Loucy (cell line): Measurements from ENCODE around the gene ZNF292.

Source experiments
- H2AFZ ChIP-seq: fragments of 200-600 bp; sonication (generic); 2 replicates; pipeline ENCODE4 v1.6.0; 2016; ENCODE audit warnings: antibody characterized with exemption, mild to moderate bottlenecking, low read length, moderate library complexity
- H3F3A ChIP-seq: fragments of 200-600 bp; 2 replicates; pipeline ENCODE4 v1.6.0; 2016; ENCODE audit warnings: antibody characterized with exemption, low read depth, mild to moderate bottlenecking
- H3K27me3 ChIP-seq: fragments of 200-600 bp; sonication (generic); 2 replicates; pipeline ENCODE4 v1.6.1; 2014; ENCODE audit warnings: low read length, mild to moderate bottlenecking; ENCODE audit not compliant: insufficient read depth, poor library complexity, severe bottlenecking
- H3K36me3 ChIP-seq: fragments of 200-600 bp; sonication (generic); 2 replicates; pipeline ENCODE4 v1.6.1; 2016; ENCODE audit warnings: low read length; ENCODE audit not compliant: insufficient read depth
- H3K4me1 ChIP-seq: fragments of 200-600 bp; sonication (generic); 2 replicates; pipeline ENCODE4 v1.5.1; 2014; ENCODE audit warnings: low read length, mild to moderate bottlenecking; ENCODE audit not compliant: insufficient read depth, poor library complexity, severe bottlenecking
- H3K4me2 ChIP-seq: fragments of 200-600 bp; sonication (generic); 2 replicates; pipeline ENCODE4 v1.6.0; 2014; ENCODE audit warnings: antibody characterized with exemption, low read length, low read depth, mild to moderate bottlenecking; ENCODE audit not compliant: poor library complexity, severe bottlenecking
- H3K4me3 ChIP-seq: fragments of 200-600 bp; sonication (generic); 2 replicates; pipeline ENCODE4 v1.5.1; 2014; ENCODE audit warnings: low read length, mild to moderate bottlenecking, mixed read lengths; ENCODE audit not compliant: poor library complexity, severe bottlenecking
- H3K79me2 ChIP-seq: fragments of 200-600 bp; sonication (generic); 2 replicates; pipeline ENCODE4 v1.6.1; 2014; ENCODE audit warnings: low read length; ENCODE audit not compliant: insufficient read depth
- H3K9ac ChIP-seq: fragments of 200-600 bp; sonication (generic); 2 replicates; pipeline ENCODE4 v1.6.0; 2014; ENCODE audit warnings: mild to moderate bottlenecking, low read depth, low read length, moderate library complexity; ENCODE audit not compliant: poor library complexity, severe bottlenecking
- H3K9me2 ChIP-seq: fragments of 200-600 bp; sonication (generic); replicated peaks from 2 replicates; pipeline ENCODE4 v1.6.1; 2016; ENCODE audit warnings: low read depth, low read length, mixed read lengths
- H3K9me3 ChIP-seq: fragments of 200-600 bp; sonication (generic); 2 replicates; pipeline ENCODE4 v1.6.1; 2014; ENCODE audit warnings: mild to moderate bottlenecking, antibody characterized with exemption, low read length, low read depth; ENCODE audit not compliant: insufficient read depth
- H4K20me1 ChIP-seq: fragments of 200-600 bp; sonication (generic); 2 replicates; pipeline ENCODE4 v1.6.0; 2014; ENCODE audit warnings: antibody characterized with exemption, low read length, mild to moderate bottlenecking; ENCODE audit not compliant: insufficient read depth, poor library complexity, severe bottlenecking
- EZH2phosphoT487 ChIP-seq: fragments of 200-600 bp; IDR thresholded peaks from 2 replicates; pipeline ENCODE4 v1.6.1; 2018; ENCODE audit warnings: antibody characterized with exemption, mild to moderate bottlenecking, moderate library complexity, borderline replicate concordance
- TF ChIP-seq, protein P1 (sequence below): fragments of 200-600 bp; sonication (generic); conservative IDR thresholded peaks from 2 replicates; pipeline ENCODE4 v1.5.1; 2014; ENCODE audit warnings: mild to moderate bottlenecking, antibody characterized with exemption, low read length

ZNF292 gene

DNA sequence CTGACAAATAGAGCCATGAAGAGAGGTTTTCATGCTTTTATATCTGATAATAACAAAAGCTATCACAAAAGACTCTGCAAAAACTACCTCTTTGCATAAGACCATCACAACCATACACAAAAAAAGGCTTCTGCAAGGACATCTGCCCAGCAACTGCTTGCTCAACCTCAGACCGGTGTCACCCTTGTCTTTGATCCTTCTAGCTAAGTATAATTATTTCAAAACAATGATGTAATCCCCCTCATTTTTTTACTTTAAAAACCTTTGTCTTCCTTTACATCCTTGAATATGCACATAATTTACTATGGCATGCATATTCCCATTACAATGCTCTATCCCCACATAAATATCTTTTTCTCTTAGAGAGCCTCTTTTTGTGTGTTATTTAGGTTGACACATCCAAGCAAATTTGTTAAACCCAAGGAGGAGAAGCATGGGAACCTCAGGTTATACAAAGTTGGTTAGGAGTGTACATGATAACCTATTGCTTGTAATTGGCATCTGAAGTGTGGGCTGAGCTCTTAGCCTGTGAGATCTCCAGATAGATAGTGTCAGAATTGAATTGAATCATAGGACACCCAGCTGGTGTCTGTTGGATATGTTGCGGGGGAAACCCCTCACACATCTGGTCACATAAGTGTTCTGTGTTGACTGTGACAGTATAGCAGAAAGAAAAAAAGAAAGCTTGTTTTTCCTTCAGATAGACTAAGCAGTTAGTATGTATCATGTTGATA is 39.8 kb upstream of the ZNF292 start:
- Histone ChIP-seq H3F3A (no peaks in the 10 kb centered on the region), H3K27me3 (no peaks in the 10 kb centered on the region), H3K4me1 (no peaks in the 10 kb centered on the region), H3K9me2 (no peaks in the 10 kb centered on the region), H4K20me1 (no peaks in the 10 kb centered on the region), H3K4me2 (no peak overlapping the region), H3K79me2 (no peaks in the 10 kb centered on the region), H3K4me3 (no peak overlapping the region), H3K9me3 (no peaks in the 10 kb centered on the region), H3K9ac (no peak overlapping the region), H2AFZ (no peak overlapping the region), H3K36me3 (no peaks in the 10 kb centered on the region)
- TF ChIP-seq EZH2phosphoT487: no peak
- TF ChIP-seq, protein P1, sequence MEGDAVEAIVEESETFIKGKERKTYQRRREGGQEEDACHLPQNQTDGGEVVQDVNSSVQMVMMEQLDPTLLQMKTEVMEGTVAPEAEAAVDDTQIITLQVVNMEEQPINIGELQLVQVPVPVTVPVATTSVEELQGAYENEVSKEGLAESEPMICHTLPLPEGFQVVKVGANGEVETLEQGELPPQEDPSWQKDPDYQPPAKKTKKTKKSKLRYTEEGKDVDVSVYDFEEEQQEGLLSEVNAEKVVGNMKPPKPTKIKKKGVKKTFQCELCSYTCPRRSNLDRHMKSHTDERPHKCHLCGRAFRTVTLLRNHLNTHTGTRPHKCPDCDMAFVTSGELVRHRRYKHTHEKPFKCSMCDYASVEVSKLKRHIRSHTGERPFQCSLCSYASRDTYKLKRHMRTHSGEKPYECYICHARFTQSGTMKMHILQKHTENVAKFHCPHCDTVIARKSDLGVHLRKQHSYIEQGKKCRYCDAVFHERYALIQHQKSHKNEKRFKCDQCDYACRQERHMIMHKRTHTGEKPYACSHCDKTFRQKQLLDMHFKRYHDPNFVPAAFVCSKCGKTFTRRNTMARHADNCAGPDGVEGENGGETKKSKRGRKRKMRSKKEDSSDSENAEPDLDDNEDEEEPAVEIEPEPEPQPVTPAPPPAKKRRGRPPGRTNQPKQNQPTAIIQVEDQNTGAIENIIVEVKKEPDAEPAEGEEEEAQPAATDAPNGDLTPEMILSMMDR: no peak

DNA sequence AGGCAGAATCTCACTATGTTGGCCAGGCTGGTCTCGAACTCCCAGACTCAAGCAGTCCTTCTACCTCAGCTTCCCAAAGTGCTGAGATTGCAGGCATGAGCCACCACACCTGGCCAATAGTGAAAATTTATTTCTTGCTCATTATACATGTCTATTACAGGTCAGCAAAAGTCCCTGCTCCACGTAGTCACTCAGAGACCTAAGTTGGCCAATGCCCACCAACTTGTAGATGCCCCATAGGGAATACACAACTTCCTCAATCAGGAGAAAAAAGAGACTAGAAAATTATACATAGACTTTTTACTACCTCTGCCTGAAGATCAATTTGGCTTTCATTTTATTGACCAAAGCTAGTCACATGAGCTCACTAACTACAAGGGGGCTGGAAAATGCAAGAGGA is 38.4 kb upstream of the ZNF292 start:
- Histone ChIP-seq H3K36me3 (no peaks in the 10 kb centered on the region), H4K20me1 (no peaks in the 10 kb centered on the region), H3K79me2 (no peaks in the 10 kb centered on the region), H3K4me3 (no peak overlapping the region), H3F3A (no peaks in the 10 kb centered on the region), H2AFZ (no peak overlapping the region), H3K4me1 (no peaks in the 10 kb centered on the region), H3K27me3 (no peaks in the 10 kb centered on the region), H3K4me2 (no peak overlapping the region), H3K9me3 (no peaks in the 10 kb centered on the region), H3K9ac (no peak overlapping the region), H3K9me2 (no peaks in the 10 kb centered on the region)
- TF ChIP-seq, protein P1: no peak
- no peak for TF ChIP-seq EZH2phosphoT487

DNA sequence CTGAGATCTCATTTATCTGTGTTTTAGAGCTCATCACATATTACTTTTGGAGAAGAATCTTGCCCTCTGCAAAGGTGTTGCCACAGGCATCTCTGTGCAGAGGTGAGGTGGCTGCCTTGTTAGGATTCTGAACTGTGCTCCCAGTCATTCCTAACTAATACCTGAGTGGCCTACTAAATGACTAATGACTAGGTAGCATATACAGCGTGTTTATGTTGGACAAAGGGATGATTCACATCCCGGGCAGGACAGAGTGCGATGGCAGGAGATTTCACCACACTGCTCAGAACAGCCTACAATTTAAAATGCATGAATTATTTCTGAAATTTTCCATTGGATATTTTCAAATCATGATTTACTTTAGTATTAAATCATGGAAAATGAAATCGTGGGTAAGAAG is 37.3 kb upstream of the ZNF292 start:
- no peaks in the 10 kb centered on the region for H3K79me2 ChIP-seq
- TF ChIP-seq EZH2phosphoT487: no peak
- TF ChIP-seq, protein P1: no peak
- no peaks in the 10 kb centered on the region for H4K20me1 ChIP-seq
- H3K27me3 ChIP-seq: no peaks in the 10 kb centered on the region
- H3K4me2 ChIP-seq: no peak overlapping the region
- no peak overlapping the region for H3K4me3 ChIP-seq
- H3K9ac ChIP-seq: no peak overlapping the region
- no peaks in the 10 kb centered on the region for H3K4me1 ChIP-seq
- no peaks in the 10 kb centered on the region for H3K36me3 ChIP-seq
- H3K9me3 ChIP-seq: no peaks in the 10 kb centered on the region
- H2AFZ ChIP-seq: no peak overlapping the region
- H3F3A ChIP-seq: no peaks in the 10 kb centered on the region
- no peaks in the 10 kb centered on the region for H3K9me2 ChIP-seq
